HG03442 (cell line): Measurements from ENCODE around the gene GABARAP.

ENCODE experiments used
- ATAC-seq: cut with Tn5 transposase; IDR thresholded peaks from one replicate; pipeline ENCODE4 v1.9.1; 2021; ENCODE audit warnings: mild to moderate bottlenecking, moderate library complexity; ENCODE audit not compliant: unreplicated experiment

Gene GABARAP

GRCh38 chr17:7208754-7209460, 33.3 kb downstream of the GABARAP start:
- ATAC-seq = no peak

GRCh38 chr17:7208027-7208571, 34.1 kb downstream of the GABARAP start:
- ATAC-seq = no peak

- ATAC-seq = no peak
Observed at GRCh38 chr17:7207120-7208001, 34.9 kb downstream of the GABARAP start.

GRCh38 chr17:7205561-7205960, 36.7 kb downstream of the GABARAP start:
- no peak for ATAC-seq

- ATAC-seq = peak; percentile 80
Observed at GRCh38 chr17:7204828-7205461, 37.3 kb downstream of the GABARAP start.

- no peak for ATAC-seq
Observed at GRCh38 chr17:7204336-7204735, 37.9 kb downstream of the GABARAP start.

GRCh38 chr17:7203391-7203790, 38.9 kb downstream of the GABARAP start:
- no peak for ATAC-seq

- no peak for ATAC-seq
Observed at GRCh38 chr17:7196651-7197401, 45.4 kb downstream of the GABARAP start.

- no peak for ATAC-seq
Observed at GRCh38 chr17:7195971-7196370, 46.3 kb downstream of the GABARAP start.

- ATAC-seq = no peak
Observed at GRCh38 chr17:7192271-7192937, 49.8 kb downstream of the GABARAP start.

- no peak for ATAC-seq
Observed at GRCh38 chr17:7191571-7192270, 50.5 kb downstream of the GABARAP start.

GRCh38 chr17:7191069-7191468, 51.2 kb downstream of the GABARAP start:
- no peak for ATAC-seq

GRCh38 chr17:7190276-7190917, 51.9 kb downstream of the GABARAP start:
- no peak for ATAC-seq
